ENCODE measurements around the gene LCE5A.

DNA sequence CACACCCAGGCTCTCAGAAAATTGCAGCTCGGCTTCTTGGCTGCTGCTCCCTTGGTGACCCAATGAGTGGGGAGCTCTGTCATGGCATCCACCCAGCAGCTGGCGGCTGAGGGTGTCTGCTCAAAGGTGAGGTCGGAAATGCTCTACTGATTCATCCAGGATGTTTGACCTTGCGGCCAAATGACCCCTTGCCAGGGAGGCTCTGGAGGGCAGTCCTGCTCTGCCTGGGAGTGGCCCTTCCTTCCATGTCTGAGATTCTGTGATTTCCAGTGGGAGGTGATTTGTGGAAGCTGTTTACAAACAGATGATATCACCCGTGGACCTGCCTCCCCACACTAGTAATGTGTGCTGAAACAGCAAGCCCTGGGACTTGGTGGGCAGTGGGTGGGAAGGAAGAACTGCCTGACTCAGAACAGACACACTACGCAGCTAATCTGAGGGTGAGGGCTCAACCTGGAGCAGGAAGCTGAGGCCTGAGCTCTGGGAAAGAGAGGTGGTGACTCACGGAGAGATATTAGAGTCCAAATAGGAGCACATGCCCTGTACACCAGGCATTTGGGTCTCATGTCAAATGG lies 6.7 kb downstream of the LCE5A start:
- TF ChIP-seq CTCF (optimal IDR thresholded peaks at IDR 0.05 in 1 of 3, IDR thresholded peaks at IDR 0.05 in 1 of 3, conservative IDR thresholded peaks at IDR 0.05 in 1 of 3; ENCODE audit: extremely low read depth in 1 of 3, insufficient read depth in 2 of 3, low read length in 3 of 3) = no peak
- TF ChIP-seq EZH2 (IDR thresholded peaks at IDR 0.05; ENCODE audit: low read length) = no peak
